Measurements from ENCODE around the gene GLT8D1. TPM values are rescaled to one million over a fixed set of nuclear protein-coding genes. Genes with fewer than 3 reads are reported as not detected.
A peak's percentile ranks its signal among the peaks of the same experiment; 100 is the strongest.

The GLT8D1 gene
- total RNA-seq, 1 donor from 2014 or later, result 29.2 TPM

GRCh38 chr3:52707585-52707984, 2.0 kb upstream of the GLT8D1 start:
- no peaks in the 10 kb centered on the region for H3K9me3 ChIP-seq (replicated peaks)
- peaks cover 32% of the 10 kb centered on the region for H3K36me3 ChIP-seq
- H3K27me3 ChIP-seq (ENCODE audit: low read depth), result no peaks in the 10 kb centered on the region
- DNase-seq, result no peak
- no peak for TF ChIP-seq CTCF (IDR thresholded peaks at IDR 0.05; ENCODE audit: borderline replicate concordance)
- H3K27ac ChIP-seq (replicated peaks), result no peak overlapping the region
- intact Hi-C loops (cut with micrococcal nuclease), result no loop called here
- H3K4me3 ChIP-seq, result peak overlapping the region; percentile 87
- peaks cover 48% of the 10 kb centered on the region for H3K4me1 ChIP-seq

- TF ChIP-seq CTCF (IDR thresholded peaks at IDR 0.05; ENCODE audit: borderline replicate concordance), result no peak
- peaks cover 54% of the 10 kb centered on the region for H3K4me1 ChIP-seq
- intact Hi-C loops (cut with micrococcal nuclease), result no loop called here
These were observed 228 bp downstream of the GLT8D1 start for GRCh38 chr3:52705438-52705687.

GRCh38 chr3:52704611-52705437, 767 bp downstream of the GLT8D1 start:
- no peaks in the 10 kb centered on the region for H3K27me3 ChIP-seq (ENCODE audit: low read depth)
- peak overlapping the region; percentile 93 for H3K27ac ChIP-seq (replicated peaks)
- peaks cover 24% of the 10 kb centered on the region for H3K36me3 ChIP-seq
- H3K4me3 ChIP-seq, result peak overlapping the region; percentile 87
- DNase-seq, result no peak
- peaks cover 54% of the 10 kb centered on the region for H3K4me1 ChIP-seq
- no peaks in the 10 kb centered on the region for H3K9me3 ChIP-seq (replicated peaks)
- intact Hi-C loops (cut with micrococcal nuclease), result no loop called here
- TF ChIP-seq CTCF (IDR thresholded peaks at IDR 0.05; ENCODE audit: borderline replicate concordance), result no peak

More at GRCh38 chr3:52705438-52705687, 228 bp downstream of the GLT8D1 start:
- Histone ChIP-seq H3K27ac (replicated peaks) (peak overlapping the region; percentile 93), H3K9me3 (replicated peaks) (no peaks in the 10 kb centered on the region), H3K4me3 (peak overlapping the region; percentile 87), H3K27me3 (ENCODE audit: low read depth) (no peaks in the 10 kb centered on the region), H3K36me3 (peaks cover 23% of the 10 kb centered on the region)
- DNase-seq, result no peak

GRCh38 chr3:52703341-52703740, 2.2 kb downstream of the GLT8D1 start:
- intact Hi-C loops (cut with micrococcal nuclease), result no loop called here
- H3K9me3 ChIP-seq (replicated peaks), result no peaks in the 10 kb centered on the region
- H3K4me1 ChIP-seq, result peaks cover 54% of the 10 kb centered on the region
- H3K36me3 ChIP-seq, result peaks cover 26% of the 10 kb centered on the region
- H3K4me3 ChIP-seq, result no peak overlapping the region
- no peak for DNase-seq
- no peak overlapping the region for H3K27ac ChIP-seq (replicated peaks)
- TF ChIP-seq CTCF (IDR thresholded peaks at IDR 0.05; ENCODE audit: borderline replicate concordance), result no peak
- no peaks in the 10 kb centered on the region for H3K27me3 ChIP-seq (ENCODE audit: low read depth)

- H3K36me3 ChIP-seq, result peaks cover 74% of the 10 kb centered on the region
- intact Hi-C loops (cut with micrococcal nuclease), result no loop called here
- TF ChIP-seq CTCF (IDR thresholded peaks at IDR 0.05; ENCODE audit: borderline replicate concordance), result no peak
- no peaks in the 10 kb centered on the region for H3K9me3 ChIP-seq (replicated peaks)
- H3K27ac ChIP-seq (replicated peaks), result no peak overlapping the region
- no peaks in the 10 kb centered on the region for H3K27me3 ChIP-seq (ENCODE audit: low read depth)
- DNase-seq, result no peak
- no peak overlapping the region for H3K4me3 ChIP-seq
- H3K4me1 ChIP-seq, result peaks cover 7% of the 10 kb centered on the region
These were observed 8.0 kb downstream of the GLT8D1 start for GRCh38 chr3:52697632-52697965.
